Stimulated activated CD8-positive, alpha-beta memory T cell treated with anti-CD3 and anti-CD28 coated beads, Interleukin-12 subunit alpha, Interleukin-12 subunit beta, amount 100 ng/mL, for 24 hours (primary cell): ENCODE measurements around the gene RING1.
"Not testable (repeated sequence)": the region's sequence is repeated elsewhere in the genome, so short reads cannot be mapped to it uniquely, and the experiment has no call there.

Experiments
- DNase-seq: peaks from one replicate; pipeline ENCODE4 v3.0.0-alpha.2; 2020; ENCODE audit errors: extremely low read depth

RING1 gene

DNA sequence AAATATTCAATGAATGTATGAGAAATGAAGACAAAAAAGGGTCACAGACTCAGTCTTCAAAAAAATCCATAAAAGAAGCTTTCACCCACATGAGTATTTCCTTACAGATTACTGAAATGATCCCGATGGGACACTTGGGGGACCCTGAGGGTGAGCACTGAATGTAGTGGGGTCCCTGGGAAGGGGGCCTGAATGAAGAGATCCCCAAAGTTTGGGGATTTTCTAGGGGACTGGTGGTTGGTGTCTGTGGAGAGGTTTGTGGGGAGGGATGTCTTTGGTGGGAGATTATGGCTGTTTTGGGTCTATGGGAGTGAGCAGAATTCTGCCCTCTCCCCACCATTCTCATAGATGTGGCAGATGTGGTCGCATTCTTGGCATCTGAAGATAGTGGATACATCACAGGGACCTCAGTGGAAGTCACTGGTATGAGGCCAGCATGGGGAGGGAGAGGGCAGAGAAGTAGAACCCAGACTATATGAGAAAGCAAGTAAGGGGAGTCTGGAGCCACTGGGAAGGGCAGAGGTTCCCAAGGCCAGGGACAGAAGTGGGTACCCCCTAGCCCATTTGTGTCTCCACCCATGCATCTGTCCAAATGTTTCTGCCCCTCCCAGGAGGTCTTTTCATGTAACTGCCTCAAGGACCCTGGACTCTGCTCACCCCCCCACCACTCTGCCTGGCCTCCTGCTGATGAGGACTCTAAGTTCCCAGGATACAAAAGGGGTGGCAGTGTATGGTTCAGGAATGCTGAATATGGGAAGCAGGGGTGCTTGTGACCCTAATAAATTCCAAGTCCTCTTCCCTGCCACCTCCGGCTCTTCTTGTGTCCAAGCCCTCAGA, 2.1 kb upstream of the RING1 start:
- DNase-seq, result no peak

DNA sequence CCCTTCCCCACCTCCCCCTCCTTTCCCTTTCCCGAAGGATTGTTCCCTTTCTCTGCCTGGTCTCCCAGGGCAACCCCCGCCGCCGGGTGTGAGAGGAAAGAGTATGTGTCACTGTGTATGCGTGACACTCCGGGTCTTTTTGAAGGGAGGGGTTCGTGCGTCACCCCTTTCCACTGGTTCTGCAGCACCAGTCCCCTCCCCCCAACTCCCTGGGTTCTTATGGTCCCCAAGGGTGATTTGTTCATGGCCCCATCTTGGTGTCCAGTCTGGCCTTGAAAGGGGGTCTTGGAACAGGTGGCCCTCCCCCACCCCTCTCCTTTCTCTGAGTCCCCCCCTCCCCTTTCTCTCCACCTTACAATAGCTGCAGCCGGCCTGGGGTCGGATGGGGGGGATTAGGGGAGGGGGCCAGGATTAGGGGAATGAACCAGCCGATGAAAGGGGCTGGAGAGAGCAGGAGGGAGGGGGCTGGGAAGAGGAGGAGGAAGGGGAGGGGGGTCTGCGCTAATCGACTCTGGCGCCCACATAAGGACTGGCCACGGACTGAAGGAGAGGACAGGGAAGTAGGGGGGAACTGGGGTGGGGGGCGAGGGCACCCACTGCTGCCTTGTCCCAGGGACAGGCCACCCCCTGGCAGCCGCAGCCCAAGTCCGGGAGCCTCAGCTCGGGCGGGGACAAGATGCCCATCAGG, 1.3 kb upstream of the RING1 start:
- no peak for DNase-seq

DNA sequence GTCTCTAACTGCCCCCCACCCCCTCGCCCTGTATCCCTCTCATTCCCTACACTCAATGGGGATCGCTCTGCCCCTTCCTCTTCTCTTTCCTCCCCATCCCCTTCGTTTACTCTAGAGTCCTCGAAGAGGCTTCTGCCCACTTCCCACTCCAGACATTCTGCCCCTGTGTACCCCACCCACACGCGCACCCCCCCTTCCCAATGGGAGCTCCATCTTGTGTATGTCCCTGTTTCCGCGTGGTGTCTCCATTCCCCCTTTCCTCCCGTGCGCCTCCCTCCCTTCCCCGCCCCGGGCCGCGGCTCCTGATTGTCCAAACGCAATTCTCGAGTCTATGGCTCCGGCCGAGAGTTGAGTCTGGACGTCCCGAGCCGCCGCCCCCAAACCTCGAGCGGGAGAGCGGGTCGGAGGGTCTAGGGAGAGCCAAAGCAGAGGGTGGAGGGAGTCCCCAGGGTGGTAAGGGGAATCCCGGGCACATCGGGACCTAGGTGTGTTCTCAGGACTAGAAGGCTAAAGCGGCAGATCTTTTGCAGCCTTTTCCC, 679 bp upstream of the RING1 start:
- DNase-seq, result no peak

DNA sequence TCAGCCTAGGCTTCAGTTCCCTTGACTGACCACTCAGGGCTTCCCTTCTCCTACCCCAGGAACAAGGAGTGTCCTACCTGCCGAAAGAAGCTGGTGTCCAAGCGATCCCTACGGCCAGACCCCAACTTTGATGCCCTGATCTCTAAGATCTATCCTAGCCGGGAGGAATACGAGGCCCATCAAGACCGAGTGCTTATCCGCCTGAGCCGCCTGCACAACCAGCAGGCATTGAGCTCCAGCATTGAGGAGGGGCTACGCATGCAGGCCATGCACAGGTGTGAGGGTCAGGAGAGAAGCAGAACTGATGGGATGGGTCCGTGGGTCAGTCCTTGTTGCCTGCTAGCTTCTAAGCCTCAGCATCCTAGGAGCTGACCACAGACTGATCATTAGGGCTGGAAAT, 1.6 kb downstream of the RING1 start:
- DNase-seq, result no peak

DNA sequence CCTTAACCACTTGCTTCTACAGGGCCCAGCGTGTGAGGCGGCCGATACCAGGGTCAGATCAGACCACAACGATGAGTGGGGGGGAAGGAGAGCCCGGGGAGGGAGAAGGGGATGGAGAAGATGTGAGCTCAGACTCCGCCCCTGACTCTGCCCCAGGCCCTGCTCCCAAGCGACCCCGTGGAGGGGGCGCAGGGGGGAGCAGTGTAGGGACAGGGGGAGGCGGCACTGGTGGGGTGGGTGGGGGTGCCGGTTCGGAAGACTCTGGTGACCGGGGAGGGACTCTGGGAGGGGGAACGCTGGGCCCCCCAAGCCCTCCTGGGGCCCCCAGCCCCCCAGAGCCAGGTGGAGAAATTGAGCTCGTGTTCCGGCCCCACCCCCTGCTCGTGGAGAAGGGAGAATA, 2.8 kb downstream of the RING1 start:
- DNase-seq, result no peak

DNA sequence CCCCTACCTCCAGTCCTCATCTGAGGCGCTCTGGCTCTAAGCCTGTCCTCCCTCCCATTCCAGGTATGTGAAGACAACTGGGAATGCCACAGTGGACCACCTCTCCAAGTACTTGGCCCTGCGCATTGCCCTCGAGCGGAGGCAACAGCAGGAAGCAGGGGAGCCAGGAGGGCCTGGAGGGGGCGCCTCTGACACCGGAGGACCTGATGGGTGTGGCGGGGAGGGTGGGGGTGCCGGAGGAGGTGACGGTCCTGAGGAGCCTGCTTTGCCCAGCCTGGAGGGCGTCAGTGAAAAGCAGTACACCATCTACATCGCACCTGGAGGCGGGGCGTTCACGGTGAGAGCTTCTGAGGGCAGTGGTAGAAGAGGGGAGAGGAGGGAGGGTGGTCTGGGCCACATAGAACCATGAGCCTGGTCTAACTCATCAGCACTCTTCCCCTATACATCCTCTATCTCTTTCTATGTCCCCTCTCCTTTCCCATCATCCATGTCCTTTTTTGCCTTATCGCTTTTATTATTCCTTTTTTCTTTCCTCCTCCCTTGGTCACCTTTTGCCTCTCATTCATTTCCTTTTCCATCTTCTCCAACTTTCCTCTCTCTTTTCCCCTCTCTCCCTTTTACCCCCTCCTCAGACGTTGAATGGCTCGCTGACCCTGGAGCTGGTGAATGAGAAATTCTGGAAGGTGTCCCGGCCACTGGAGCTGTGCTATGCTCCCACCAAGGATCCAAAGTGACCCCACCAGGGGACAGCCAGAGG, 3.5 kb downstream of the RING1 start:
- no peak for DNase-seq

DNA sequence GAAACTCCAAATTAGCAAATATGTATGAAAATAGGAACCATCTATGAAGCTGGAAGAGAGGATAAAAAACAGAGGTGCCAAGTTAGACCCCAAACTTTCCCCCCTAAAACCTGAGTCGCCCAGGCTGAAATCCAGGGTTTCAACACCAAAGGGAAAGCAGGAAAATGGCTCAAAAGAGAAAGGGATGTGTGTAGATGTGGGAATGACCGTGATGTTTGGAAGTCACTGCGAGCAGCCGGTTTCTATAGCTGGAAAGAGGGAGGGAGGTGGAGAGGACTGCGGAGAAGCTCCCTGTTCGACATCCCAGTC, 4.5 kb downstream of the RING1 start:
- DNase-seq, result no peak

DNA sequence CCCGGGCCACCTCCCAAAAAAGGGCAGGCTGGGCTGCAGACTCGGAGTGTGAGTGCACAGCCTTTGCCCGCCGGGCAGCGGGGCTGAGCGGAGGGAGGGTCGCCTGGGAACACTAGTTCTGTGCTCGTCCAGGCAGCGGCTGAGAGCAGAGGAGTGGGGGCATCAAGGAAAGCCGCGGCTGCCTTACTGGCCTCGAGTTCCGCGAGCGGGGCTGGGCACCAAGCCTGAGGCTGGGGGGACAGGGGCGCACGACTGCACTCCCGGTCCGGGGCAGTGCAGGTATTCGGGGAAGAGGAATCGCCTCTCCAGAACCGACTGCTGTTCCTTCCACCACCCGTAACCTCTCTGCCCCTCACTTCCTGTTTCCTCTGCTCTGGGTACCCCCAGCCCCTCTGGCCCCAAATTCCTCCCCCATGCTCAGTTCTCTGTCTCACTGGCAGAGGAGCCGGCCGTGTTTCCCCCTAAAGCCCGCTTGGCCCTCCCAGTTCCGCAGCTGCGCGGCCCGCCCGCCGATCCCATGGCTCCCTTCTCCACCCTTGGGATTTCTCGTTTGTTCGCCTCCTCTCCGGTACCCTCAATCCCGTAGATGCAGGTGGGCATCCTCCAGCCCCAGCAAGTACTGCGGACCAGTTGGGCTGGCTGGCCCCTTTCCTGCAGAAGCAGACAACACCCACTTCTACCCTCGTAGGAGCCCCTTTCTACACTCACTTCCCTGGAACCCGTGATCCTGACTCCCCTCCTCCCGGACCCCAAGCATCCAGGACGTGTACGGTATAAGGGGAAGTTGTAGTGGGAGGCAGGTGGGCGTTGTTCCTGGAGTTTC, 5.1 kb downstream of the RING1 start:
- no peak for DNase-seq

DNA sequence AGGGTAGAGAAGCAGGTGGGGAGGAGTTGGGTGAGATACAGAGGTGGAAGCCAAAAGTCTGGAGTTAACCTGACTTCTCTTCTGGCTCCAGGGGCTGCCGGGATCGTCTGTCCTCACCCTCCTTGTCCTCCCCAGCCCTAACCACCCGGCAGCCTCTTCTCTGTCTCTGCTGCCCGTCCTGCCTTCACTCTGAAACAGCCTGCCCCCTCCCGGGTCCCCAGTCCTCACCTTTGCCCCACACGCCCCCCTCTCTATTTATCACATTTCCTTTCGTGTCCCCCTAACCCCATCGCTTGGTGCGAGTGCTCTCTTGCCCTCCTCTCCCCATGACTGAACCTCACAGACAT, 5.7 kb downstream of the RING1 start:
- no peak for DNase-seq

DNA sequence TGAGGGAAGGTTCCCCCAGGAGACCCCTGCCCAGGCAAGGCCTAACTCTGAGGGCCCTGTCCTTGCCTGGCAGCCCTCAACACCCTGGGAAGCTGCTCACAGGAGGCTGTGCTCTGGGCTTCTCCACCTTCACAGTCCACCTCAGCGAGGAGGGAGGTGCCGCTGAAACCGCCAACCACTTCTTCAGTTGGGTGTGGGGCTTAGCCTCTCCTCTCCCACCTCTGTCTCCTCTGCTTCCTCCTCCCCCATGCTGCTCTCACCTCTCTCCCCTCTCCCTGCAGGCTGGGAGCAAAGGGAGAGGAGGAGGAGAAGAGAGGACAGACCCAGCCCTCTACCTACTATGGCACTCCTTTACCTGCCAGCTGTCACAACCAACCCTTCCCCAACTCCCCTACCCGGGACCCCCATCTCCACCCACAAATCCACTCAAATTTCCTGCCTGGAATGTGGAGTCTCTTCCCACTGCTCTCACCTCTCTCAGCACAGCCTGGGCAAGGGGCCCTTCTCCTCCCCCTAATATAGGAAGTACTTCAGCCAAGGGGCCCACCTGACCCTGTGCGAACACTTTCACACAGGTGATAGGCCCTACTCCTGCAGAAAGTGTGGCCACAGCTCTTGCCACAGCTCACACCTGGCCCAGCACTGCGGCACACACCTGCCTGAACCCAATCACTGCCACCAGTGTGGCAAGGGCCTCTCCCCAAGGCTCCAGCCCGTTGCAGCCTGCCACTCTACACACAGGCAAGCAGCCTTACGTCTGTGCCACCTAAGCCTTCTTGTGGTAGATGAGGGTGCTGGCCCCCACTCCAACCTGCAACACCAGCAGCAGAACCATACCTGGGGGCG, 7.2 kb downstream of the RING1 start:
- DNase-seq, result no peak

DNA sequence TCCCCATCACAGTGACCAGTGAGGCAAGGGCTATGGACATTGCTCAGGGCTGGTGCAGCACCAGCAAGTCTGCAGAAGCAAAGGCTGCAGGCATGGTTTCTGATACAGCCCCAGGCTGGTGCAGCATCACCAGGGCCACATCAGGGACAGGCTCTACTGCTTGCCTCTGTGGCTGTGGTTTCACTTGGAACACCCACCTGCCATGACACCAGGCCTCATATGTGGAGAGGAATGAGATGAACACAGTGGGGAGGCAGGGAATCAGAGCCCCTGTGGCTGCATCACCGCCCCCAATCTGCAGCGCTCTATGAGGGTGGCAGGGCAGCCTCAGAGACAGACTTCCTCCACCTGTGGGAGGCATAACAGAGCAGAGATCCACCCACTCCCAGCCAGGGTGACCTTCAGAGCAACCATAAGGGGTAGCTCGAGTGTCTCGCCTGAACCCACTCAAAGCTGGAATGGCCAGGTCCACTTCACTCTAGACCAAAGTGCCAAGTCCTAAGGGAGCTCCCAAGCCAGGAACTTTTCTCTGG, 7.9 kb downstream of the RING1 start:
- no peak for DNase-seq

DNA sequence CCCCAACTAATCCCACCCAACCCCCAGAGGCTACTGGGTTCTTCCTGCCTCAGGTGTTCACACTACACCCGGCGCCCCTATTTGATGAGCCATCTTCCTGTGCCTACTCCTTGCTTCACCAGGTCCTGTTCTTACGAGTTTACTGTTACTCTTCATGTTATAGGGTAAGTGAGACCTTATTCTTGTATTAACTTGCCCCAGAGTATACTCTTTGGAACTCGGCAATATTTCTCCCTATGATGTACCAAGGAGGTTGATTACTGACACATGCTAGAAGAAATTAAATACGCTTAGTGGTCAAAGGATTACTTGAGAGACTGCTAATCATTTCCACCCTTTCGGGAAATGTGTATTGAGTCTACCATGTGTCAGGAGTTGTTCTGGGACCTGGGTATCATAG, 8.9 kb downstream of the RING1 start:
- no peak for DNase-seq

DNA sequence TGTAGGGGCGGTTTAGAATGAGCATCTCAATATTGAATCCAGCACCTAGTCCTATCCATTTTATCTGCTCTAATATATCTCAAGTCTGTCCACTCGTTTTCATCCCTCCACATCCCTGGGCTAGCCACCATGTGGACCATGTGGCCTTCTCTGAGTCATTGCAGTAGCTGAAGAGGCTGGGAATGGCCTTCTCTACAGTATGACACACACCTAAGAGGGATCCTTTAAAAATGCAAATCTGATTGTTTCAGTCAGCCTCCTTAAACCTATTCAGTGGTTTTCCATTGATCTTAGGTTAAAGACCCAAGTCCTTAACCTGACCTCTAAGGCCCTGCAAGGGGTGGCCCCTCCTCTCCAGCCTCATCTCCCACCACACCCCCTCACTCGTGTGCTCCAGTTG, 9.4 kb downstream of the RING1 start:
- no peak for DNase-seq

DNA sequence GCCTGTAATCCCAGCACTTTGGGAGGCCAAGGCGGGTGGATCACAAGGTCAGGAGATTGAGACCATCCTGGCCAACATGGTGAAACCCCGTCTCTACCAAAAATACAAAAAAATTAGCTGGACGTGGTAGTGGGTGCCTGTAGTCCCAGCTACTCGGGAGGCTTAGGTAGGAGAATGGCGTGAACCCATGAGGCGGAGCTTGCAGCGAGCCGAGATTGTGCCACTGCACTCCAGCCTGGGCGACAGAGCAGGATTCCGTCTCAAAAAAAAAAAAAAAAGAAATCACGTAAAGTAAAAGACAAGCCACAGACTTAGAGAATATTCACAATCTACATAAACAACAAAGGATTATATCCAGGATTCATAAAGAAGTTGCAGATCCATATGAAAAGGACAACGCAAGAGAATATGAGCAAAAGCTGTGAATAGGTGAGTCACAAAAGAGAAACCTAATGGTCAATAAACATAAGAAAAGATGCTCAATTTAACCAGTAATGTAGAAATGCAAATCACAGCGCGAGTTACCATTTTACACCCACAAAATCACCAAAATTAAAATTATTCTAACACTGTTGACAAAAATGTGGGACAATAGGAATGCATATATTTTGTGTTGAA, 18.3 kb downstream of the RING1 start:
- not testable (repeated sequence) for DNase-seq

DNA sequence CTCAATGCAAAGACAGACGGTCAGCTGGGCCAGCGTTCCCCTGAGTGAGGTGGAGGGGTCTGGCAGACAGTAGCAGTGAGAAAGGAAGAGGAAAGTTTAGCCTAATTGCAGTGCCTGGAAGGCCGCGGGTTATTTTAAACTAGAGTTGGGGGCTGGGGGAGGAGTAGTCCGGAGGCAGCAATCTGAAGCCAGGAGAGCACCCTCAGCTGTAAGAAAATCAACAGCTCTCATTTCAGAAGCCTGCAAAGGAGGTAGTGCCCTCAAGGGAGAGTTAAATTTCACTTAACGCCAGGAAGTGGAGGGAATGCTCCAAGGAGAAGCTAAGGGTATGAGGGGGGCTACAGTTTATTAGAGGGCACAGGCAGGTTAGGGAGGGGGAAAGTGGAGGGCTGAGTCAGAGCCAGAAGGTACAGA, 26.9 kb downstream of the RING1 start:
- DNase-seq, result no peak

DNA sequence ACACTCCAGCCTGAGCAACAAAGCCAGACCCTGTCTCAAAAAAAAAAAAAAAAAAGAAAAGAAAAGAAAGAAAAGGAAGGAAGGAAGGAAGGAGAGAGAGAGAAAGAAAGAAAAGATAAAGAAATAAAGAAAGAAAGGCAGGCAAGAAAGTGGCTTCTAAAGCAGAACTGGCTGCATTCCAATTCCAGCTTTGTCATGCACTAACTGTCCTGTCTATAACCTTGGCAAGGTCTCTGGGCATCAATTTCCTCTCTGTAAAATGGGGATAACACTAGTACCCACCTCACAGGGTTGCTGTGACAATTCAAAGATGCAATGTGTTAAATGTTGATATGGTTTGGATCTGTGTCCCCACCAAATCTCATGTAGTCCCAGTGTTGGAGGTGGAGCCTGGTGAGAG, 28.0 kb downstream of the RING1 start:
- no peak for DNase-seq

DNA sequence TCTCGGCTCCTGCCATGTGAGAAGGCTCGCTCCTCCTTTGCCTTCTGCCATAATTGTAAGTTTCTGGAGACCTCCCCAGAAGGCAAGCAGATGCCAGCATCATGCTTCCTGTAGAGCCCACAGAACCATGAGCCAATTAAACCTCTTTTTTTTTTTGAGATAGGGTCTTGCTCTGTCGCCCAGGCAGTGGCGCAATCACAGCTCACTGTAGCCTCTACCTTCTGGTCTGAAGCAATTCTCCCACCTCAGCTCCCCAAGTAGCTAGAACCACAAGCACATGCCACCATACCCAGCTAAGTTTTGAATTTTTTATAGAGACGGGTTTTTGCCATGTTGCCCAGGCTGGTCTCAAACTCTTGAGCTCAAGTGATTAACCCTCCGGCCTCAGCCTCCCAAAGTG, 28.6 kb downstream of the RING1 start:
- DNase-seq, result no peak

DNA sequence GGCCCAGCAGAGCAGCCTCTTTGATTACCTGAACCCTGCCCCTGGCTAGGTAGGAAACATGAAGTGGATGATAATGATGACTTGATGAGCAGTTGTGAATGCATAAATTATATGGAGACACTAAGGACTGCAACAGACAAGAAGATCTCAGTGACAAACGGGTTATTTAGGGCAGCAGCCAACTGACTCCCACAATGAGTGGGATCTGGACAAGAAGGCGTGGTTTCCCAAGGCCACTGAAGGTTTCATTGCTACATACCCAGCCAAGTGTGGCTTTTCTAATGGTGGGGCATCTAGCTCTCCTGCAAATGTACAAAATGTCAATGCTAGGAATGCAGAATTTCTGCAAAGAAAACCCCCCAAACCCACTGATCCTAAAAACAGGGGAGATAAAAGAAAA, 29.4 kb downstream of the RING1 start:
- DNase-seq, result no peak

DNA sequence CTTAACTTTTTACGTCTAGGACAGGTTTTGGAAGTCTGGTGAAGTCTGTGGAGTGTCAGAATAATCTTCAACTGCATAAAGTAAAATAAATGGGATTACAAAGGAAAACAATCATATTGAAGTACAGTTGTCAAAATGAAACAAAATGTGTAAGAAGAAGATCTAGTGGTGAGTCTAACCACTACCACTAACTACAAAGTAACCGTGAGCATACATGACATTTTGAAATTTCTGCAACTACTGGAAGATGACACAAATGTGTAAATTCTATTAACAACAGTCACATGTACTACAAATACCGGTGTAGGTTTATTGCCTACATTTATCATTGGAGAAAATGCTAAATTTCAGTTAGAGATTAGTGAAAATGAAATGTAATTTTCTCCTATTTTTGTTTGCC, 33.7 kb downstream of the RING1 start:
- no peak for DNase-seq

DNA sequence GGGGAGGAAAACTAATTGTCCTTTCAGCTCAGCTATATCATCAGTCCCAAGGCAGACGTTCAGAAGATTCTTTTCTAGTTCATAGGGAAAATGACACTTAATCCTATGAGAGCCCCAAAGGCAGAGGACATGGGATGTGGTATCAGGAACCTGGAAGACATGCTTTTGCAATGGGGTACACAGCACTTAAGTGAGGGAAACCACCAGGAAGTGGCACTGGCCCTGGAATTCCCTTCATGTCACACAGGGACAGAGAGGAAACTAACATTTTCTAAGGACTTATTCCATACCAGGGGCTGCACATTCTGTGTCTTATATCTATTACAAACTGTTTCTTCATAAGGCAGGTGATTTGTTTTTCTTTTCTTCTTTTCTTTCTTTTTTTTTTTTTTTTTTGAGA, 35.2 kb downstream of the RING1 start:
- no peak for DNase-seq
